ENCODE results near the gene SLC27A1.

The SLC27A1 gene
- 2.3 to 12.5 (median 8.6) reads per million in 3 experiments for total RNA-seq

DNA sequence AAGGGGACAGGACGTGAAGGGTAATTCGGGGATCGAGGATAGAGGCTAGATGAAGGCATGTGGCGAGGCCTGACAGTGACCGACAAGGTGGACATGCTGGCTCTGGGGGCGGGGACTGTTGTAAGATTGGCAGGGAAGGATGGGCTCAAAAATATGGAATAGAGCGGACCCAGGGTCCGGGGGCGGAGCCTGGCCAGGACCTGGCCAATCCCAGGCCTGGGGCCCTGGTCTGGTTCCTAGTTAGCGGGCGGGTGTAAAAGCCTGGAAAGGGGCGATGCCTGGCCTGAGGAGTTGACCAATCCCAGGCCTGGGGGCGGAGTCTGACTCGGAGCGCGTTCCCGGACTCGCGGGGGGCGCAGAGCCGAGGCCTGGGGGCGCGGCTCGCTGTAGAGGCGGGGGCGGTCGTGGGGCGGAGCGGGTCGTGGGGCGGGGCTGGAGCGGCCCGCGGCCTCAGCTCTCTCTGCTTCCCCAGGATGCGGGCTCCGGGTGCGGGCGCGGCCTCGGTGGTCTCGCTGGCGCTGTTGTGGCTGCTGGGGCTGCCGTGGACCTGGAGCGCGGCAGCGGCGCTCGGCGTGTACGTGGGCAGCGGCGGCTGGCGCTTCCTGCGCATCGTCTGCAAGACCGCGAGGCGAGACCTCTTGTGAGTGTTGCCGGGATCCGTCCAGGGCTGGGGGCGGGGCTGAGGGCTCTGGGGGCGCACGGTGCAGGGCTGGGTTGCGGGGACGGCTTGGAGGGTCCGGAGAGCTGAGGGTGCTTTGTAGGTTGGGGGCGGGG is at the start of gene SLC27A1:
Gene SLC27A1 (plus strand): TSS at position 457 of the 774 bp plus-strand sequence. CDS start 17 bp downstream, at position 474.
- DNase-seq, result peak; percentile 84

DNA sequence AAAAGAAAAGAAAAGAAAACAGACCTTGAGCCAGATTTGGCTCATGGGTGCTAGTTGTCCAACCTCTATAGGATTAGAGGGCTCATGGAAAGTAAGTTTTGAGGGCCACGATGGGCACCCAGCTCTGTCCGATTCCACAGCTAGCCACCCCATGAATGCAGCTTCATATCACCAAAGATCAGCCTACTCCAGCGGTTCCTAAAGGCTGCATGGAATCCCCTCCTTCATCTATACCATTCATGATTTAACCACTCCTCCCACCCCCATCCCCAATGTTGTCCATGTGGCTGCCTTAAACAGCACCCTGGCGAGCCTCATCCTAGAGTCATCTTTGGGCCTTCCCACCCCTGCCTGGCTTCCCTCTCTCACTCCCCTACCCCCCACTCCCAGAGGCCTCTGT is 48.4 kb upstream of the SLC27A1 start:
- DNase-seq, result no peak

DNA sequence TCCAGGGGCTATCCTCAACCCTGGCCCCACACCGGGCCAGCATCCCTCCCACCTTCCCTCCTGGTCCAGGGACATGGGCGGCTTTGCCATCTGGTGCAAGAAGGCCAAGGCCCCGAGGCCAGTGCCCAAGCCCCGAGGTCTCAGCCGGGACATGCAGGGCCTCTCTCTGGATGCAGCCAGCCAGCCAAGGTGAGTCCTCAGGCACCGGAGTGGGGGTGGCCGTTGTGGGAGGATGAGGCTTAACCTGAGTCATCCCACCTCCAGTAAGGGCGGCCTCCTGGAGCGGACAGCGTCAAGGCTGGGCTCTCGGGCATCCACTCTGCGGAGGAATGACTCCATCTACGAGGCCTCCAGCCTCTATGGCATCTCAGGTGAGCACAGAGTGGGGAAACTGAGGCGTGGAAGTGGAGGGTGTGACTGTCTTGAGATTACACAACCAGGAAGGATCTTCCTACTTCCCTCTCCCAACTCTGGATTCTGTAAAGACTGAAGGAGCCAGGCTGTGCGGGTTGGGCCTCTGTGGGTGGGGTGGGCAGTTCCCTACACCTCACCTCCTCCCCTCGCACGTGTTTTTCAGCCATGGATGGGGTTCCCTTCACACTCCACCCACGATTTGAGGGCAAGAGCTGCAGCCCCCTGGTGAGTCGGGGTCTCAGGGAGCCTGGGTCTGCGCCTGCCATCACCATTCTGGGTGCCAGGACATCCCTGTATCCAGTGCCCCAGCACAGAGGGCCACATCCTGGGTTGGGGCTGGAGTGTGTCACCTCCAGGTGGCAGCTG is 46.7 kb upstream of the SLC27A1 start:
- DNase-seq, result no peak

DNA sequence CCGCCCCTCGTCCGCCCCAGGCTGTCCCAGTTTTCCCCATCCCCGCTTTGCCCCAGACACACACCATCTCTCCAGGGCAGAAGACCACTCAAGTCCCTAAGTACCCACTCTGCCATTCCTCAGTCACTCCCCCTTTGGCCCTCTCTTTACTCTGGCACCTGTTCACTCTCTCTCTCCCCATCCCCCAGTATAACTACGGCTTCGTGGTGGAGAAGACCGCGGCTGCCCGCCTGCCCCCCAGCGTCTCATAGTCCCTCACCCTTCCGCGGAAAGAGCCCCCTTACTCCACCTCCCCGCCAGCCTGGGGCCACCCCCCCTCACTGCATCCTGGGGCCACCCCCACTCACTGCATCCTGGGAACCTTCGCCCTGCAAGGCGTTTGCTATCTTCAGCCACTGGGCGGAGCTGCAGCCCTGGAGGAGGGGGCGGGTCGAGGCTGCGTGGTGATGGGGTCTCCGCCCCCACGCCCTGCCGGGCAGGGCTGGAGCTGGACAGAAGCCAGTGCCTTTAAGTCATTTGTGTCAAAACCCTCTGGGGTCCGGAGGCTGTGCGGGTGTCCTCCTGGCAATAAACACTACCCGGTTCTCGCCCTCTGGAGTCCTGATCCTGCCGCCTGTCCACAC is 45.5 kb upstream of the SLC27A1 start:
- DNase-seq, result no peak

DNA sequence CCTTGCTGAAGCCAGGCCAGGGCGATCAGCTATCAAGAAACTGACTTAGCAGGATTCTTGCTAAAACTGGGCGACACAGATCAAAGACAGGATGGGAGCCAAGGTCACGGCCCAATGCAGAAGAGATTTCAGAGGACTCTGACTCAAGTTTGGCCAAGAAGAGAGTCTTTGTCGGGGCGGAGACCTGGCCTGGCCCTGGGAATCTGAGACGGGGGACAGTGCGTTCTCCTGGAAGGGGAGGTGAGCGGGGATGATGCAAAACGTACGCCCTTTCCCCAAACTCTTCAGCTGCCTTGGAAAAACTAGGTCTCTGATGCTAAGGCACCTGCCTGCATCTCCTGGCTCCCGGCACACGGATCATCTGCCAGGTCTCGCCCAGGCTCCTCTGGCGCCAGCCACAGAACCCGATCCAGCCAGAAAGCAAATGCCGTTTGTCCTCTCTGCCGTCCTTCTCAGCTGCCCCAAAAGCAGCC is 40.6 kb upstream of the SLC27A1 start:
- DNase-seq, result no peak

DNA sequence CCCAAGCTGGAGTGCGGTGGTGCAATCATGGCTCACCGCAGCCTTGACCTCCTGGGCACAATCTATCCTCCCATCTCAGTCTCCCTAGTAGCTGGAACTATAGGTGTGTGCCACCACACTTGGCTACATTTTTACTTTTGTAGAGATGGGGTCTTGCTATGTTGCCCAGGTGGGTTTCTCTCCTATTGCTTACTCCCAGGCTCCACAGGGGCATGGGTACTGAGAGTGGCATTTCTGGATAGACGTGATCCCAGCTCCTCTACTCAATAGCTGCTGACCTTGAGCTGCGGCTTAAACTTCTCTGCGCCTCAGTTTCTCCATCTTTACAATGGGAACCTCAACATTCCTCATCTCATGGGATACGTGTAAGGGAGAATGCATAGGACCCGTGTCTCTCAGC is 38.9 kb upstream of the SLC27A1 start:
- DNase-seq, result no peak

DNA sequence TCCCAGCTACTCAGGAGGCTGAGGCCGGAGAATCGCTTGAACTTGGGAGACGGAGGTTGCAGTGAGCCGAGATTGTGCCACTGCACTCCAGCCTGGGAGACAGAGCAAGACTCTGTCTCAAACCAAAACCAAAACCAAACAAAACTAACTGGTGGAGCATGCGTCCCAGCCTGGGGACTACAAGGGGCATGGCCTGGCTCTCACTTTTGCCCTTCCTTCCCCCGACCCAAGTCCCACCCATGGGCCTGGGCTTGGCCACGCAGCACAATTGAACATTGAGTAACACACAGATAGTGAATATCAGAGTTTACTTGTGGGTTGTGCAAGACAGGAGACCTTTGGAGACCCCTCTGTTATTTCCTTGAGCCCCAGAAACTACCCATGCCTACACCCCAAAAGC is 35.1 kb upstream of the SLC27A1 start:
- DNase-seq, result no peak

DNA sequence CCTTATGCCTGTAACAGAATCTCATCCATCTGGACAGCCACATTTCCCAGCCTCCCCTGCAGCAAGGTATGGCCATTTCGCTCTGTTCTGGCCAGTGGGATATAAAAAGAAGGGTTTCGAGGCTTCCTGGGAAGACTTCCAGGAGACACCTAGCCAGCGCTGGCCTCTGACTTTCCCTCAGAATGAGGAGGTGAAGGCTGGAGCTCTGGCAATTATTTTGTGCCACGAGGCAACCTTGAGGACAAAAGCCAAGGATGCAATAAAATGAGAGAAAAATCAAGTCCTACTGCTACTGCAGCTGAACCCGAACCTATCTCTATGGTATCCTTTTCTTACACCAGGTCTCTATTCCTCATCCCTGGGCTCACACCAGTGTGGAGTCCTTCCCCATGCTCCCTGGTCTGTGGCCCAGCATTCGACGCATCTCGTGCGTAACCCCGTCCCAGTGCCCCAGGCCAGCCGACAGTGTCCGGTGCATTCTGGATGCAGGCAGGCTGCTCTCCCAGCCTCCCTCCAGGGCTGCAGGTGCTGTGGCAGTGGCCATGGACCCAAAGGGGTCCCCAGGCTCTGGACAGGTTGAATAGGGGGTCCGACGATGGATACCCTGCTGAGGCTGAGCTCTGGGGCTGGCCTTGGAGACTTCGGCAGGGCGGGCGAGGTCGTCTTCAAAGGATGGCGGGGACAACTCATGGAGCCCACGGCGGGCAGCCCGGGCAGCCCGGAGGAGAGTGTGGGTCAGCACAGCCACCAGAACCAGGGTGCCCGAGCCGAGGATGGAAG is 34.0 kb upstream of the SLC27A1 start:
- no peak for DNase-seq

DNA sequence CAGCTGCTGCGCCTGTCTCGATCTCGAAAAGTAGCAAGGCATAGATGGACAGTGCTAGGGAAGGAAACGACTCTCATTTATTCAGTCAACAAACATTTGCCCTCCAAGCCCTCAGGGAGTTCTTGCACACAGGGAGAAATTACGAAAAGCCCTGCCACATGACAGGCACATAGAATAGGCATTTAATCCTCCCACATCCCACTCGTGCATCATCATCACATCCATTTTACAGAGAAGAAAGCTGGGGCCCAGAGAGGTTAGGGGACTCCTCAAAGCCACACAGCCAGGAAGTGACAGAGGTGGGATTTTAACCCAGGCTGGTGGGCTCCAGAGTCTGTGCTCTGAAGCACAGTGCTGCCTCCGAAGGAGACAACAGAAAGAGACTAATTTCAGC is 33.5 kb upstream of the SLC27A1 start:
- DNase-seq, result no peak

DNA sequence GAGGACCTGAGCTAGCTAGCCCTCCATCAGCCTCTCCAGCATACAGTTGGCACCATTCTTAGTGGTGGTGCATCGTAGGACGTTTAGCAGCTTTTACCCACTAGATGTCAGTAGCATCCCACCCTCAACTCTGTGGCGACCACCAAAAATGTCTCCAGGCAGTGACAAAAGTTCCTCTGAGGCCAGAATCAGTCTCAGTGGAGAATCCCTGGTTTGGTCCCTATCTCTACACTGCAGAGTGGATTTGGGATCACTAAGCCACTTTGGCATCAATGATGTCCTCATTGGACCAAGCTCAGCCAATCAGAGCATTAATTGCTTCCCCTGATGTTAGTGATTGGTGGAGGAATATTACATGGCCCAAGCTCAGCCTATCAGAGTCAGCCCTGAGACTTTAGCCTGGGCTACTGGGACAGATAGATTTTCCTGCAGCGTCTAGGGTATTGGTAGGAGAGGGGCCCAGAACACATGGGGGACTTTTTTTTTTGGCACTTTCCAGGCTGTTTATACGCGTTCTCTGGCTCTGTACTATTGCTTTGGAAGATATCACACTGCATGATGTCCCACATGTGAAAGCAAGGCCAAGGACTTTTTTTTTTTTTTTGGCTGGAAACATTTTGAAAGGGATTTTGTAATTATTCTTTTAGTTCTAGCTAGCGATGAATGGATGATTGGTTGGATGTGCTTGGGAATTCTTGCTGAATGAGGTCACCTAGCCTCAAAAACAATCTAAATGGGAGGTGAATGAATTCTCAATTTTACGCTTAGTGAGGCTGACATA is 28.9 kb upstream of the SLC27A1 start:
- no peak for DNase-seq

DNA sequence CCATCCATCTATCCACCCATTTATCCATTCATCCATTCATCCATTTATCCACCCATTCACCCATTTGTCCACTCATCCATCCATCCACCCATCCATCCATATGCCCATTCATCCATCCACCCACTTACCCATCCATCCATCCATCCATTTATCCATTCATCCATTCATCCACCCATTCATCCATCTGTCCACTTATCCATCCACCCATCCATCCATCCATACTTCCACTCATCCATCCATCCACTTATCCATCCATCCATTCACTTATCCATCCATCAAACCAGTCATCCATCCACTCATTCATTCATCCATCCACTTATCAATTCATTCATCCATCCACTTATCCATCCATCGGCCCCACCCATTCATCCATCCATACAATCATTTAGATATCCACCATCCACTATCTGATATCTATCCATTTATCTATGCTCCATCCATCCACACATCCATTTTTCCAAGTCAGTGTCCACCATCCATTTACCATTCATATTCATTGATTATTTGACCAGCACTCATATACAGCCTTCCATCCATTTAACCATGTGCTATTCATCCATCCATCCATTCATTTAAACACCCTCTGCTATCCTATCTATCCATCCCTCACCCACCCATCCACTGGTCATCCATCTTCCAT is 24.7 kb upstream of the SLC27A1 start:
- DNase-seq, result no peak

DNA sequence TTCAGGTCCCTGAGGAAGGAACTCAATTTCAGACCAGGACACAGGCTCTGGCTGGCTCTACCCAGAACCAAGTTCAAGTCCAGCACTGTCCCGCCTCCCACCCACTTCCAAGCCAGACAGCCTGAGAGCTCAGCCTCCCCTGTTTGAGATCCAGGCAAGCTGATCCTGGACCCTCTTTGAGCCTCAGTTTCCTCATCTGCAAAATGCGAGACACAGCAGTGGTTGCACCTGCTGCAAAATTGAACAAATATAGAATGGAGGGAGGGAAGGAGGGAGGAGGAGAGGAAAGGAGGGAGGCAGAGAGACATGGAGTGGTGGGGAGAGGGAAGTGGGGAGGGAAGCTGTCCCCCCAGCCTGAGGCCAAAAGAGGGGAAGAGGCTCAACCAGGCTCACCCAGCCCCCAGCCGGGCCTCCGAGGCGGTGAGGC is 22.6 kb upstream of the SLC27A1 start:
- DNase-seq, result no peak

DNA sequence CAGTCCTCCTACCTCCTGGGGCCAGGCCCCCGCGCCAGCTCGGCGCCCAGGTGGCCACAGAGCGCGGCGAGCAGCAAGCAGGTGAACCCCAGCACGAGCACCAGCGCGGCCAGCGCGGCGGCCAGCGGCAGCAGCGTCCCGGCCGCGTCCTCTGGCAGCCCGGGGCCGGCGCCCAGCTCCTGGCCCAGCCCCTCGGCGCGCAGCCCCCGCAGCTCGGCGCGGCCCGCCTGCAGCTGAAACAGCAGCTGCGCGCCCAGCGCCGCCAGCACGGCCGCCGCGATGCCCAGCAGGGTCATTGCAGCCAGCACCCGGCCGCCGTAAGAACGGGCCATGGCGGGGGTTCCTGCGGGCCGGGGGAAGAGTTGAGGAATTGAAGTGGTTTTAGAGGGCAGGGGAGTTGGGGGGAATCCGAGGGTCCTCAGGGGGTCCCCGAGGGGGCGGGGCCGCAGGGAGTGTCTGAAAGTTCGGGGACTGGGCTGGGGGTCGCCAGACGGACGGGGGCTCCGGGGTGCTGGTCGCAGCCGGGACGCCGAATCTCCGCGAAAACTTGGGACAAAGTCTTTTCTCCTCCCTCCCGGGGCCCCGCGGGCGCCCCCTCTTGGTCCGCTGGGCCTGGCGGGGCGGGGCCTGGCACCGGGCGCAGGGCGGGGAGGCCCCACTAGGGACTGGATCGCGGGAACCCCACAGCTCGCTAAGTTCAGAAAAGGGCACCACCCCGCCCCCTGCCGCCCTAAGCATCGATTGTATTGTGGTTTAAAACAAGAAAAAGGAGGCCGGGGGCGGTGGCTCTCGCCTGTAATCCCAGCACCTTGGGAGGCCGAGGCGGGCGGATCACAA is 22.0 kb upstream of the SLC27A1 start, which contains the start of gene TMEM221:
Gene TMEM221 (minus strand): TSS at position 538 of the 837 bp plus-strand sequence. CDS start 206 bp downstream, at position 332.
- peak; percentile 35 for DNase-seq

DNA sequence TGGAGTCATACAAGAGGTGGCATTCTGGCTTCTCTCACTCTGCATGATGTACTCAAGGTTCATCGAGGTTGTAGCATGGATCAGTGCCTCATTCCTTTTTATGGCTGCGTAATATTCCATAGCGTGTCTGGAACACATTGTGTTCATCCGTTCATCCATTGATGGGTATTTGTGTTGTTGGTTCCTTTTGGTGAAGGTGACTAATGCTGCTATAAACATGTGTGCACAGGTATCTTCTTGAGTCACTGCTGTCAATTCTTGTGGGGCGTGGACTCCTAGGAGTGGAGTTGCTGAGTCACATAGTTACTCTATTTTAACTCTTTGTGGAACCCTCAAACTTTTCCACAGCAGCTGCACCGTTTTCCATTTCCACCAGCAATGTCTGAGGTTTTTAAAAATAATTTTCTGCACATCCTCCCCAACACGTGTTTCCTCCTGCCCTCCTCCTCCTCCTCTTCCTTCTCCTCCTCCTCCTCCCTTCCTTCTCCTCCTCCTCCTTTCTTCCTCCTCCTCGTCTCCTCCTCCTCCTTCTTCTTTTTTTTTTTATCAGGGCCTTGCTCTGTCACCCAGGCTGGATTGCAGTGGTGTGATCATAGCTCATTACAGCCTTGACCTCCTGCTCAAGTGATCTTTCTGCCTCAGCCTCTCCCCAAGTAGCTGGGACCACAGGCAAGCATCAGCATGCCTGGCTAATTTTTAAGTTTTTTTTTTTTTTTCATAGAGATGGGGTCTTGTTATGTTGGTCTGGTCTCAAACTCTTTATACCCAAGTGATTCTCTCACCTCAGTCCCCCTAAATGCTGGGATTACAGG is 19.9 kb upstream of the SLC27A1 start:
- no peak for DNase-seq

DNA sequence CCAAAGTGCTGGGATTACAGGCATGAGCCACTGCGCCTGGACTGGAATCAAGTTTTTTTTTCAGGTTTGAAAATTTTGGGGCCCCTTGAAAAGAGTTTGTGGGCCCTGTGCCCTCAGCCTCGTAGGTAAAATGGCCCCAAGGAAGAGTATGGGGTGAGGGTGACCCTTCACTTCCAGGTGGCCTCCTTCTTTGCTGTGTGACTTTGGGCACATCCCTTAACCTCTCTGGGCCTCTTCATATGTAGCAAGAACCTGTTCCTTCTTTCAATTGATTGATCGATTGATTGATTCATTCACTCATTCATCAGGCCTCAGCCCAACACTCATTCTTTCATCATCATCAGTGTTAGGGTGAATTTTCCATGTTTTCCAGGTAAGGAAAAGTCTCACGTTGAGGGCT is 18.5 kb upstream of the SLC27A1 start:
- DNase-seq, result no peak

DNA sequence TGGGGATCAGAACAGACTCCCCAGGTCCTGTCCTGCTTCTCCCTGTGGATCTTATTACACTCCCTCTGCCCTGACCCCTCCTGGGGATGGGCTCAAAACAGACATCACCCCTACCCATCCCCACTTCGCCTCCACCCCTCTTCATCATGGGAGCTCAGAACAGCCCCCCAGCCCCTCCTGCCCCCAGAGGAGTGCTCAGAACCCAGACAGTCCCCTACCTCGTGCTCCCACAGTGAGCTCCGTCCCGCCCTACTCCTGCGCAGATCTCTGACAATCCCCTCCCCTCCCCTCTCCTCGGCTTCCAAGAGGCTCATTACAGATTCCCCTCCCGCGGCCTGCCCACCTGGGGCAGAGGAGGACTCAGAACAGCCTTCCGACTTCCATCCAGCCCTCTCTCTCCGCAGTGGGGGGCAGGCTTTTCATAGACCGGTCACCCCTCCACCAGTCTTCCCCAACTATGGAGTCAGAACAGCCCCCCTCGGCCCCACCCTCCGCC is 15.7 kb upstream of the SLC27A1 start:
- DNase-seq, result no peak

DNA sequence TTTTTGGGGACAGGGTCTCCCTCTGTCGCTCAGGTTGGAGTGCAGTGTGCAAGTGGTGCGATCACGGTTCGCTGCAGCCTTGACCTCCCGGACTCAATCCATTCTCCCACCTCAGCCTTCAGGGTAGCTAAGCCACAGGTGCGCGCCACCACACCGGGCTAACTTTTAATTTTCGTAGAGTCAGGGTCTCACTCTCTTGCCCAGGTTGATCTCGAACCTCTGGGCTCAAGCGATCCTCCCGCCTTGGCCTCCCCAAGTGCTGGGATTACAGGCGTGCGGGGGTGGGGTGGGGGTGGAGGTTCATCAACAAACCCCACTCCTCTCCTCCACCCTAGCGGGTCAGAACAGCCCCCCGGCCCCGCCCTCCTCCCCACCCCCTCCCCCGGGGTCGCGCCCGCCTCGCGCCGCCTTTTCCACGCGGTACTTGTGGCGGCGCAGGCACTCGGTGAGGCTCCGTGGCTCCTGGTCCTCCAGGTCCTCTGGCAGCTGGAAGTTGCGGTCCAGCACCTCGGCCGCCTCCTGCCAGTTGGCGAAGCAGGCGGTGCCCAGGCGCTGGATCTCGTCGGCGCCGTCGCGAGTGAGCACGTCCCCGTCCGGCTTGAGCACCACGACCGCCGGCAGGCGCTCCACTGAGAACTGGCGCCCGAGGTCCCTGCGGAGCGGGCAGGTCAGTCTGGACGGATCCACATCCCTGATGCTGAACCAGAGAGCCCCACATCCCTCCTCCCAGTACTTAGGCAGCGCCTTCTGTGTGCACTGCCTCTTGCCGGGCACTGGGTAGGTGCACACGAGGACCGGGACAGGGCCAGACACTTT is 14.8 kb upstream of the SLC27A1 start:
- no peak for DNase-seq

DNA sequence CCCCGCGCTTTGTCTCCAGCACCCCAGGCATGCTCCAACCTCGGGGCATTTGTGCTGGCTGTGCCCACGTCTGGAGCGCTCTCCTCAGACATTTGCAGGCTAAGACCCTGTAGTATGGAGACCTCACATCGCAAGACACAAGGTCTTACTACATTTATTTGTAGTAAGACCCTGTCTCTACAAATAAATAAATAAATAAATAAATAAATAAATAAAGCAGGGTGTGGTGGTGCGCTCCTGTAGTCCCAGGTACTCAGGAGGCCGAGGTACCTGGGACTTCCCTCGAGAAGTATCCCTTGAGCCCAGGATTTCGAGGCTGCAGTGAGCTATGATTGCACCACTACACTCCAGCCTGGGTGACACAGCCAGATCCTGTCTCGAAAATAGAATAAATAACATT is 14.2 kb upstream of the SLC27A1 start:
- no peak for DNase-seq

Data from central memory CD4-positive, alpha-beta T cell (primary cell).